Kidney tubule cell (primary cell): ENCODE results near the gene ADGRD2.
"Not testable (repeated sequence)": the region's sequence is repeated elsewhere in the genome, so short reads cannot be mapped to it uniquely, and the experiment has no call there.

ENCODE experiments used
- DNase-seq: peaks from one replicate; pipeline ENCODE4 v3.0.0-alpha.2; 2018; ENCODE audit warnings: low spot score

Gene ADGRD2, protein sequence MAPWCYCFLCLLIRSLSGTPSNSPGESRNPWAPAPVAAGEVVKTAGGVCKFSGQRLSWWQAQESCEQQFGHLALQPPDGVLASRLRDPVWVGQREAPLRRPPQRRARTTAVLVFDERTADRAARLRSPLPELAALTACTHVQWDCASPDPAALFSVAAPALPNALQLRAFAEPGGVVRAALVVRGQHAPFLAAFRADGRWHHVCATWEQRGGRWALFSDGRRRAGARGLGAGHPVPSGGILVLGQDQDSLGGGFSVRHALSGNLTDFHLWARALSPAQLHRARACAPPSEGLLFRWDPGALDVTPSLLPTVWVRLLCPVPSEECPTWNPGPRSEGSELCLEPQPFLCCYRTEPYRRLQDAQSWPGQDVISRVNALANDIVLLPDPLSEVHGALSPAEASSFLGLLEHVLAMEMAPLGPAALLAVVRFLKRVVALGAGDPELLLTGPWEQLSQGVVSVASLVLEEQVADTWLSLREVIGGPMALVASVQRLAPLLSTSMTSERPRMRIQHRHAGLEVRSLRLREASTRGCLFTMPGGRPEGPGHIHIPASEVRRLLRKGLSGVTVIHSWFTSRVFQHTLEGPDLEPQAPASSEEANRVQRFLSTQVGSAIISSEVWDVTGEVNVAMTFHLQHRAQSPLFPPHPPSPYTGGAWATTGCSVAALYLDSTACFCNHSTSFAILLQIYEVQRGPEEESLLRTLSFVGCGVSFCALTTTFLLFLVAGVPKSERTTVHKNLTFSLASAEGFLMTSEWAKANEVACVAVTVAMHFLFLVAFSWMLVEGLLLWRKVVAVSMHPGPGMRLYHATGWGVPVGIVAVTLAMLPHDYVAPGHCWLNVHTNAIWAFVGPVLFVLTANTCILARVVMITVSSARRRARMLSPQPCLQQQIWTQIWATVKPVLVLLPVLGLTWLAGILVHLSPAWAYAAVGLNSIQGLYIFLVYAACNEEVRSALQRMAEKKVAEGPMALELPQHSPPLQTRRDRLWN

DNA sequence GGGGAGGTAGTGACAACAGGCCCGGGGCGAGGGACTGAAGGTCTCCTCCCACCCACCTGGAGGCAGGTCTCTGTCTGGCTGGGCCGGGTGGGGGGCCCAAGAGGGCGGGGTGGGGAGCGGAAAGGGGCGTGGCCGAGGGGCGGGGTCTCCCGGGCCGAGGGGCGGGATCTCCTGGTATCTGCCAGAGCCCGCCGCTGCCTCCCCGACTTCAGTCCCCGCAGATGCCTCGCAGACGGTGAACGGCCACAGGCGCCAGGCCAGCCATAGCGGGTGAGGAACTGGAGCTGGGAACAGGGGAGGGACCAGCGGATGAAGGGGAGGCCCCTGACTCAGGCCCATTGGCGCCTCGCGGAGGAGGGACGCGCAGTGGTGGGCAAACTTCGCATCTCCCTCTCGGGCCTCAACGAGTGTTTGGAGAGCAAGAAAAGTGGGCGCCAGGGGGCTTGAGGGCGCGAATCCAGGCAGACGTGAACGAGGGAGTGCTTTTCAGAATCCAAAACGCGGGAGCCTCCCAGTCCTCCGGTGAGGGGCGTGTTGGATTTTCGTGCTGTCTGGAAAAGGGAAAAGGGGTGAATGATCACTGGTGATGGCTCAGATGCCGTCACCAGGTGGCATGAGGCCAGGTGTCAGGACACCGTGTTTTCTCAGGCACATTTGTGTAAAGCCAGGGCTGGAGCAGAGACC lies at the start of gene ADGRD2:
ADGRD2 (plus strand) TSS at position 211 of the 684 bp plus-strand sequence. CDS start 1,216 bp downstream, outside the sequence.
- peak; percentile 26 for DNase-seq

DNA sequence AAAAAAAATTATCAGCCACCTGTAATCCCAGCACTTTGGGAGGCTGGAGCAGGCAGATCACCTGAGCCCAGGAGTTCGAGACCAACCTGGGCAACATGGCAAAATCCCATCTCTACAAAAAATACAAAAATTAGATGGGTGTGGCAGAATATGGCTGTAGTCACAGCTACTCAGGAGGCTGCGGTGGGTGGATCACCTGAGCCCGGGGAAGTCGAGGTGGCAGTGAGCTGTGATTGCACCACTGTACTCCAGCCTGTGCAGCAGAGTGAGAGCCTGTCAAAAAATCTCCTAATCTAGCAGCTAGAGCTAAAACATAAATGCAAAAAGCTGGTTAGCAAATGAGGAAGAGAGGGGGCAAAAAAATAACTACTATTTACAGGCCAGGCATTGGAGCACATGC lies 47.0 kb upstream of the ADGRD2 start:
- DNase-seq = no peak

DNA sequence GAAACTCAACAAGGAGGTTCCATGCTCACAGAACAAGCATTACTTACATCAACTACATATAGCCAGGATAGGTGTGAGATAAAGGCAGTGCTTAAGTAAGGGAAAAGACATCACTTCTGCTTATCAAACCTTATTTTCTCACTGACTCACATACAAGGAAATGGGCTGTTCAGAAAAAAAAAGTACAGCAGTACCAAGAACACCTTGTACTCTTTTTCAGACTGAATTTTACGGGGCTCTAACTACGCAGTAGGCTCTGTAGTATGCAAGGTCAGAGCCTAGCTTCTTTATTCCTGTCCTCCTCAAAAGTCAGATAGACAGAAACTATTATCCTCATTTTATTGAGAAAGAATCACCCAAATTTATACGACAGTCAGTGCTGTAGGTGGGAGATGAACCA lies 40.8 kb upstream of the ADGRD2 start:
- peak; percentile 24 for DNase-seq

DNA sequence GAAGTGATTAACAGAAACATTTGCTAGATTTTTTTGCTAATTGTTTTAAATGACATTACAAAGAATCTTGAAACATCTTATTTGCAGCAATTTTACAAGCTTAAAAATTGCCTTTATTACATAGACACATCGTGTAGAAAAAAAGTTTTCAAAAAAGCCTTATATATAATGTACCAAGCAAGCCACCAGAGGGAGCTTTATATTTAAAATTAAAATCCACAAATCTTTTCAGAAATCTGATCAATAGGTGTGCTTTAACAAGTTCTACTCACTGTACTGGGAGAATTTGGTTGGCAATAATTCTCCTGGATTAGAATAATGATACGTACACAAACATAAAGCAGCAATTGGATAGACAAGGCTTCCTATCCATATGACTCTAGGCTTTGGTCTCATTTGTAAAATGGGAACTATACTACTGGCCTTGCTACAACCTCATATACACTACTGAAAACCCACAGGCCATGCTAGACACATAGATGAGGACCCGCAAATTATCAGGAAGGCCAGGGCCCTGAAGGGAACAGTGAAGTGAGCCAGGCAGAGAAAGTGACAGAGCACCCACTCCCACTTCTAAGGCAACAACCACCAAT lies 39.8 kb upstream of the ADGRD2 start:
- peak; percentile 28 for DNase-seq

DNA sequence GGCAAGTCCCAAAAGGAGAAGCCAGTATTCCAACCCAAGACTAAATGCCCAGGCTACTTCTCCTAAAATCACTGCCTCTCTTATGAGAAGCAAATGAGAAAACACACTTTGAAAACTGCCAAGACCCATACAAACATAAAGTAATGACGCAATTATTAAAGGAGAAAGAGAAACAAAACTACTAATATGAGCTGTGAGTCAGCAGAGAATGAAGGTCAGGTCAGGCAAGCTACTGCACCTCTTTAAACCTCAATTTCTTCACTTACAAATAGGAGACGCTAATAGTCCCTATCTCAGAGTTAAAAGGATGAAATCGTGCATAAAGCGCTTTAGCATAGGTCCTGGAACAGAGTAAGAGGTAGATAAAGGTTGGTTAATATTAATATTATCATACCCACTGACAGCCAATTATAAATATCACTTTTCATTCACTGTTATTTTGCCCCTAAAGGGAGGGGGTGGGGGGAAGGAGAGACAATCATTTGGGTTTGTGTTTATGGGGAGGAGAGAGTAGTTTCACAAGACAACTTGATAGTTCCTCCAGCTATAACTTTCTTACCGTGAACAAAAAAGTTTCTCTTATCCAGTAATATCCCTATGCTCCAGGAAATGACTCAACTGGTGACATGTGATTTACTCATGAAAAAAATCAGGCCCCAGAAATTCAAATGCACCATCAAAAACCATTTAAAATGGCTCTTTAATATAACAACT lies 38.6 kb upstream of the ADGRD2 start:
- peak; percentile 62 for DNase-seq

DNA sequence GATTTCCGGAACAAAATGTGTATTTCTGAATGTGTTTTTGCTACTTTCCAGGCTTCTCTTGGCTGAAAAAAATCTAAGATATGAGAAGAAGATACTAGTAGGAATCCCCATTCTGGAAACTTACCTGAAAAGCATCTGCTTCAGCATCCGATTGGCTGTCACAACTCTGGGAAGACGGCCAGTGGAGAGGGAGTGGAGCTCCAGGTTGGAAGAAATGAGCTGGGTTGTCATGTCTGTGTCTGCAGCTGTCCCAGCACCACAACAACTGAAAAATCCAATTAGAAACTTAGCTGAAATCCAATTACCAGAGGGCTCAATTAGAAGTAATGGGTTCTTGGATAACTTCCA lies 38.0 kb upstream of the ADGRD2 start:
- no peak for DNase-seq

DNA sequence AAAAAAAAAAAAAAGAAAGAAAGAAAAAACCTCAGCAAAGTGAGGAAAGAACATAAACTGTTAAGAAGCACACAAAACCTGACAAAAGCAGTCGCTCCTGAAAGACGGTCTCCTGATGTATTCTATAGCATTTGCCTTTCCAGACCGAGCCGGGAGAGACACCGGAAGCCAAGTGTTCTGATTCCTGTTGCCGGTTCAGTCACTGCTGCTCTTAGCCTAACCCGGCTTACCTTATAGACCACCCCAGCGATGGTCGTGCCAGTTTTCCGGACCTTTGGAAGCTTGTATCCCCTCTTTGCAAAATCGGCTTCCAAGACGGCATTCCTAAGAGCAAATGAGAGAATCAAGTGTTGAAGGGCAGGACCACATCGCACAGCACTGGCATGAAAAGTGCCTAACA lies 35.6 kb upstream of the ADGRD2 start:
- DNase-seq = no peak

DNA sequence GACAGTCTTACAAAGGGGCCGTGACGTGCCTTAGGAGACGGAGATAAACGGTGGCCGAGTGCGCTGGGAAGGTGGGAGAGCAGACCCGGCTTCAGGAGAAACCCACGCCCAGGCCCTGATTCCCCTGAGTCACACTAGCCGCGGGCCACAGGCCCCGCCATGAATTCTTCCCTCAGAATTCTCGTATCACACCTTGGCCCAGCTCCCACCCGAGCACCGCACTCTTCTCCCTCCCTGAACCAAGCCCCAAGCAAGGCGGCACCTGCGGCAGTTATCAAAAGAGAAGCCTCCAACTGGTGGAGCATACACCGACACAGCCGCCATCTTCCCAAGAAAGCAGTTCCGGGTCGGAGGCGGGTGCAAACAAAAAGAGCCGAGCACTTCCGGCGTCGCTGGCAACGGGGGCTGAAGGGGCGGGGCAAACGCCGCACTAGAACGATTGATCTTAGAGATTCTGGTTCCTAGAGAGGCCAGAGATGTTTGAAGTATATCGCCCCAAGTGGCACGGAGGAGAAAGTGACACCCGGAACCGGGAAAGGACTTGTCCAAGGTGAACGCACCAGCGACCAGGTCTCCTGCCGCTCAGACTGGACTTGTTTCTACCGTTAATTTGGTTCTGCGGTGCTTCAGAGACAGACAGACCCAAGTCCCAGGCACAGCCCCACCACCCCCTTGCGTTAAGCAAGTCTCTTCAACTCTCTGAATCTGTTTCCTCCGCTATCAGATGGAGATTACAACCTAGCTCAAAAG lies 35.0 kb upstream of the ADGRD2 start, which contains the start of gene PSMB7:
PSMB7 (minus strand) TSS at position 341 of the 750 bp plus-strand sequence; CDS start at position 324, 17 bp downstream.
- peak; percentile 95 for DNase-seq

DNA sequence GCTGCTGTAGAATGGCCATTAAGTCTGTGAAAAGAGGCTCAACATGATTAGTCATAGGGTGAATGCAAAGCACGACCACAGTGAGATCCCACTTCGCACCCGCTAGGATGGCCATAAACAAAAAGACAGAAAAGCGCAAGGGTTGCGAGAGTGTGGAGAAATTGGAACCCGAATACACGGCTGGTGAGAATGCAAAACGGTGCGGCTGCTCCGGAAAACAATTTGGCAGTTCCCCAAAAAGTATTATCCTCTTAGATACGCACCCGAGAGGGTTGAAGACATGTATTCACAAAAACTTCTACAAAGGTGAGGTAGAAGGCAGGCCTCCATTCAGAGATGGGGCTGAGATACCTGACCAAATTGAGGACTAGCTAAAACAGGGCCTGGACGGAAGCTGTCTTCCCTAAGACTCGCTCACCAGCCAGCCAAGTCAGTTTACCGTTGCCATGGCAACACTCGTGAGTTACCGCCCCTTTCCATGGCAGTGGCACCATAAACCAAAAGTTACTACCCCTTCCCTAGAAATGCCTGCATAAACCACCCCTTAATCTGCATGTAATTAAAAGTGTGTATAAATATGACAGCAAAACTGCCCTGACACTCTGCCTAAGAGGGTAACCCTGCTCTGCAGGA lies 34.3 kb upstream of the ADGRD2 start:
- DNase-seq = no peak

DNA sequence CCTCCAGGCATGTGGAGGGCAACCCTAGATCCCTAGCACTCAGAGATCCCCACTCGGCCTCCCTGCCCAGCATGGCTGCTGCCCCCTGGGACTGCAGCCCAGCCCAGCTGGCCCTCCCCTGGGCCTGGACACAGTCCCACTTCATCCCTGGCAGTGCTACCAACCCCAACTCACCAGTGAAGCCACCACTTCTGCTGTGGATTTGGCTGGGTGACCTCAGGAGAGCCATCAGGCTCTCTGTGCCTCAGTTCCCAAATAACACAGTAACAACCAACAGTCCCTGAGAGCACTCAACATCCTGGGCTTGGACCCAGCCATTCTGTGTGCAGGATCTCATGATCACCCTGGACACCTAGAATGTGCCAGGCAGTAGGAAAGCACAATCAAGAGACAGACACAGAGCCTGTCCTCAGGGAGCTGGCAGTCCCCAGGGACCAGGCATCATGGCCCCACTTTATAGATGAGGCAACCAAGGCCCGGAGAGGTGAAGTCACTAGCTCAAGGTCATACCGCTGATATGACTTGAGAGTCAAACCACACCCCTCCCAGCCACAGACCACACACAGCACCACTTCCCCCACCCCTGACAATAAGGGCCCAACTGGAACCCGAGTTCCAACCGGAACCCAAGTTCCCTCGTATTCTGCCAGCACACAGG lies 30.3 kb upstream of the ADGRD2 start:
- DNase-seq = no peak

DNA sequence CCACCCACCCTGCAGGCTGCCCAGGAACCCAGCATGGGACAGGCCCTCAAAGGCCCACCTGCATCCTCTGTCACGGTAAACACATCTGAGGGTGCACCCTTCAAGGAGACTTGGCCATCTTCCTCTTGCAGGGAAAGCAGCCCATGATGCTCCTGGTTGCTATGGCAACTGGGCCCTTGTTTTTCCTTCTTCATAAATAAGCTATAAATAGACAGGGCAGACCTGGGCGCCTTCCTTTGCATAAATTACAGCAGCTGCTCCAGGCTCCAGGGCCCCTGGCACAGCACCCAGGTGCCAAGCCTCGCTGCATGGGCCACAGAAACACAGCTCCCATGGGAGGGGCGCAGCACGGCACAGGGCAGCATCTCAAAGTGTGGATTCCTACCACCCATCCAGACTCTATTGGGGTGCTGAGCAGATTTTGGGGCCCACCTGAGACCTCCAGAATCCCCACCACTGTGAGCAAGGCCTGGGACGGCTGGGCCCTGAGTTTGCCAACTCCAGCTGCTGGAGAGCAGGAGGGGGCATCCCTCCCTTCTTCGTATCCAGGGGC lies 29.2 kb upstream of the ADGRD2 start:
- DNase-seq = peak; percentile 42

DNA sequence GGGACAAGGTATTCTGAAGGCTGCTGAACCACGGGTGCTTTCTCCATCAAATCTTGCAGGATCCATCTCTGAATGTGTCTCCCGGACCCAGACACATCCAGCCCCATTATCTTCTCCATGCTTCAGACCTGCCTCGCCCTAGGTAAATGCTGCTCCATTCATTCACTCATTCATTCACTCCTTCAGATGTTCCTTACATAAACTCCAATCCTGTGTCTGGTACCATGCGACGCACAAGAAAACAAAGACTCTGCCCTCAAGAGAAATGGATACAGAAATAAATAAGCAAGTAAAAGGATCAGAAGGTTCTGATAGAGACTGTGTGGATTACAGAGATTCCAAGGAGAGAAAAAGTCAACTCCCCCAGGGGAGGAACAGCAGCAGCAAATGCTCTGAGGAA lies 27.1 kb upstream of the ADGRD2 start:
- DNase-seq = no peak

DNA sequence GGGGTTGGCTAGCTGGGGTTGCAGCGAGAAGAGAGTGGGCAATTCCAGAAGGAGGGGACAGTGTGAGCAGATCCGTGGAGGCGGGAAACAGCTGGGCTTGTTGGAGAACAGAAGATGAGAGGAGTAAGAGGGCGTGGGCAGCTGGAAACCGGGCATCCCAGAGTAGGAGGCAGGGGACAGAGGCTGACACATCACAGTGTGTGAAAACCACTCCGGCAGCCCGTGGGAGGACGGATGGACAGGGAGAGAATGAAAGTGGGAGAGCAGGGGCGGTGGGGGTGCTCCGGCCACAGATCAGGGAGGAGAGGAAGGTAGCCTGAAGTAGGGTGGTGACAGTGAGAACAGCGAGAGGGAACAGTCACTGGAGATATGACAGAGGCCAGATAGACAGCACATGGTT lies 26.7 kb upstream of the ADGRD2 start:
- DNase-seq = no peak

DNA sequence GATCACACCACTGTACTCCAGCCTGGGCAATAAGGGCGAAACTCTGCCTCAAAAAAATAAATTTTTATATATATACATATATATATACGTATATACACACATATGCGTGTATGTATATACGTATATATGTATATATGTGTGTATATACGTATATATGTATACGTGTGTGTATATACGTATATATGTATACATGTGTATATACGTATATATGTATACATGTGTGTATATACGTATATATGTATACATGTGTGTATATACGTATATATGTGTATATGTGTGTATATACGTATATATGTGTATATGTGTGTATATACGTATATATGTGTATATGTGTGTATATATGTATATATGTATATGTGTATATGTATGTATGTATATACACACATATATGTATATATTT lies 24.5 kb upstream of the ADGRD2 start:
- not testable (repeated sequence) for DNase-seq

DNA sequence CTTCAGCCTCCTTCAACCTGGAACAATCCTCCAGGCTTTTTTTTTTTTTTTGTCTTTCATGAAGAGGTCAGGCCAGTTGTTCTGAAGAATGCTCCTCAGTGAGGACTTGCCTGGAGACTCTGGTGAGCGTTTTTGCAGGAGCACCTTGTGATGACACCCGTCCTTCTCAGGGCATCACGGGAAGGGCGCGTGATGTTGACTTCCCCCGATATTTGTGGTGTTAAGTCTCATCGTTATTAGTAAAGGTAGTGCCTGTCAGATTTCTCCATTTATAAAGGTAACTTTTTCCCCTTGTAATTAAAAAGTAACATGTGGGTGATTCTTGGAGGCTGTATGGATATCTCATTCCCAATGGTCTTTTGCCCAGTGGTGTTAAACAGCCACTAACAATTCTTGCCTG lies 23.9 kb upstream of the ADGRD2 start:
- no peak for DNase-seq

DNA sequence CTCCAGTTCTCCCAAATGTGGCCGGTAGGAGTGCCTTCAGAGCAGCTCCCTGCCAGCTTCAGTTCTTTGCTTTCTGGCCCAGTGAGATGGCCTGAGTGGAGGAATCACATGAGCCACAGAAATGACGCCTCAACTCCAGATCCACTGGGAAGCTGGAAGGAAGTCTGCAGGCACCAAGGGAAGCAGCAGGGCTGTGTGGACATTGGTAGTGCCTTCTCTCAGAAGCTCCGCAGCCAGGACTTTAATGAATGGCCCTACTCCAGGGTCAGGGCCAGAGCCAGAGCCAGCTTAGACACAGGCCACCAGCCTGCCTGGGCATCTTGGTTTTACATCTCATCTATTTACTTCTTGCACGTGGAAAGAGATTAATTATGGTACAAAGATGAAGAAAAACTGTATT lies 23.0 kb upstream of the ADGRD2 start:
- no peak for DNase-seq

DNA sequence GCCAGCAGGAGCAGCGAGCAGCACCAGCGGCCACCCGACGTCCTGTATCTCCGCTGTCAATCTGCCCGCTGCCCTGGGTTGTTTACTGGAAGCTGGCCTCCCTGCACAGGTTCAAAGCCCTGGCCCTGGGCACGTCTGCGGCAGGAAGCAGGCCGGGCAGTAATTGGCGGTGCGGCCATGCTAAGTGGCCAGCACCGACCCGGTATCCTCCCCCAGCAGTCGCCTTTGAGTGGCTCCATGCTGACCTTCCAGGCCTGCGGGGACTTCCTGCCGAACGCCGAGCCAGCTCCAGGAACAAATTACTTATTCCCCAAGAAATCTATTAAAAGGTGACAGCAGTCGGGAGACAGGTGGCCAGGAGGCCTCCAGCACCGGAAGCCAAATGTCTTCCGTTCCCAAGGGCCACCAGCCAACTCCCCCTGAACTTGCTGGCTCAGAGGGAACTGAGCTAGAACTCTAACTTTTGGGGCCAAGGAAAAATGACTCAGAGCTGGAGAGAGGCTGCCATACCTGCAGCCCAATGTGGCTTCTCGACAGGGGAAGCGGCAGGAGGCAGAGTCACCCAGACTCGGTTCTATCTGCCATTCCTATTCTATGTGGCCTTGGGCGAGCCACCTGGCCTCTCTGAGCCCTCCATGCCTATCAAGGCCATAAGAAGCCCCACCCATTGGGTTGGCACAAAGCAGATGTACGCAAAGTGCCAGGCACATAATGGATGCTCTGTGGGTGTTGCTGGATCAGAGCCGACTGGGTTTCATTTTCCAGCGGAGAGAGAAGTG lies 21.3 kb upstream of the ADGRD2 start:
- DNase-seq = no peak

DNA sequence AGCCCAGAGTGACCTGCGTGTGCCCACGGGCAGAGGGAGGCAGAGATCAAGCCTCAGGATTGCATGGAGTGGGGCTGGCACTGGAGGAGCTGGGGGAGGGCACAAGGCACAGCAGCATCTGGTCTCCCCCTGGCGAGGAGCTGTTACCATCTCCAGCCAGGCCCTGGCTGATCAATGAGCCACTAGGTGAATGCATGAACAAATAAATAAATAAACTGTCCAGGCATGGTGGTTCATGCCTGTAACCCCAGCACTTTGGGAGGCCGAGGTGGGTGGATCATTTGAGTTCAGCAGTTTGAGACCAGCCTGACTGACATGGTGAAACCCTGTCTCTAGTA lies 20.8 kb upstream of the ADGRD2 start:
- DNase-seq = no peak

DNA sequence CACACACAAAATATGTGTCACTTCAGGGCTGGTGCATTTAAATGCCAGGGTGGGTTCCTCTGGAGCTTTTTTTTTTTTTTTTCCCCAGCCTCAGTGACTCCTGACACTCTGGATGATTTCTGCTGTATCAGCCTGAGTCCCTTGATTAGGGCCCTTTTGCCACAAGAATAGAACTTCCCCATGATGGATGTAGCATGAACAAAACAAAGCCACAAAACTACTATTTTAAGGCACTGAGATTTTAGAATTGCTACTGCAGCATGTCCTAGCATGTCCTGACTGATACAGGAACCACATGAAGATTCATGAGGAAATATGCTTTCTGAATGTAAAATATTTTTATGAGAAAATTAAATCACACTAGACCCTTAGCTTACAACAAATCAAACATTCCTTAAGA lies 13.9 kb upstream of the ADGRD2 start:
- no peak for DNase-seq
